NOMO-1 (cell line): ENCODE data around the gene MOG.

Experiments
- DNase-seq, 2 experiments: peaks; one replicate each; lab custom pipeline; 2025; ENCODE audit not compliant: unreplicated experiment in 2 of 2; lab: John Stamatoyannopoulos, UW

Gene MOG

GRCh38 chr6:29656798-29657197, at the start of gene MOG:
MOG (plus strand) TSS chr6:29657092; CDS start chr6:29657210, 118 bp downstream.
- no peak for DNase-seq

- DNase-seq, result no peak
Observed at GRCh38 chr6:29608131-29608530, 48.8 kb upstream of the MOG start.

- DNase-seq, result no peak
Observed at GRCh38 chr6:29610540-29610939, 46.4 kb upstream of the MOG start.

- no peak for DNase-seq
Observed at GRCh38 chr6:29611426-29611825, 45.5 kb upstream of the MOG start.

- DNase-seq, result no peak
Observed at GRCh38 chr6:29617782-29618554, 38.9 kb upstream of the MOG start.

- no peak for DNase-seq
Observed at GRCh38 chr6:29619578-29620160, 37.2 kb upstream of the MOG start.

- no peak for DNase-seq
Observed at GRCh38 chr6:29620630-29621029, 36.3 kb upstream of the MOG start.

- no peak for DNase-seq
Observed at GRCh38 chr6:29624520-29624961, 32.4 kb upstream of the MOG start.

- DNase-seq, result no peak
Observed at GRCh38 chr6:29625337-29625930, 31.5 kb upstream of the MOG start.

GRCh38 chr6:29626948-29627754, 29.7 kb upstream of the MOG start:
- no peak for DNase-seq

GRCh38 chr6:29627755-29628418, 29.0 kb upstream of the MOG start:
- DNase-seq, result peak; percentile 57 to 62

GRCh38 chr6:29628419-29629281, 28.2 kb upstream of the MOG start:
- peak; percentile 20 to 27 for DNase-seq

- DNase-seq, result no peak
Observed at GRCh38 chr6:29629571-29629970, 27.3 kb upstream of the MOG start.

- DNase-seq, result no peak
Observed at GRCh38 chr6:29630315-29630714, 26.6 kb upstream of the MOG start.

GRCh38 chr6:29631209-29631810, 25.6 kb upstream of the MOG start:
- no peak for DNase-seq

- DNase-seq, result peak in 1 of 2 experiments; percentile 7
Observed at GRCh38 chr6:29631860-29632731, 24.8 kb upstream of the MOG start.

GRCh38 chr6:29632789-29633533, 23.9 kb upstream of the MOG start, which contains the start of gene GABBR1:
GABBR1 (minus strand) TSS chr6:29633183; CDS start chr6:29632385, 798 bp downstream.
- DNase-seq, result peak; percentile 66 to 74

- DNase-seq, result peak in 1 of 2 experiments; percentile 22
Observed at GRCh38 chr6:29633534-29633905, 23.4 kb upstream of the MOG start.
